Chondrocyte (in vitro differentiated cells): ENCODE data around the gene CALN1. TPM values are rescaled to one million over a fixed set of nuclear protein-coding genes. Genes with fewer than 3 reads are reported as not detected.

ENCODE experiments used
- DNase-seq: peaks from one replicate; pipeline ENCODE4 v3.0.0; 2021; ENCODE audit warnings: mixed read lengths, low spot score
- H3K27ac Mint-ChIP-seq: one replicate; pipeline ENCODE4 v1.8.0; 2021; ENCODE audit warnings: mild to moderate bottlenecking, moderate library complexity, mixed read lengths; ENCODE audit not compliant: unreplicated experiment
- H3K27me3 Mint-ChIP-seq: 2 replicates; pipeline ENCODE4 v1.8.0; 2021; ENCODE audit warnings: low read depth, mixed read lengths
- H3K36me3 Mint-ChIP-seq: 2 replicates; pipeline ENCODE4 v1.8.0; 2021; ENCODE audit warnings: low read depth, mixed read lengths
- H3K4me1 Mint-ChIP-seq: 2 replicates; pipeline ENCODE4 v1.8.0; 2021; ENCODE audit warnings: low read depth, mild to moderate bottlenecking, mixed read lengths
- H3K4me3 Mint-ChIP-seq: one replicate; pipeline ENCODE4 v1.8.0; 2021; ENCODE audit warnings: mild to moderate bottlenecking, moderate library complexity, mixed read lengths; ENCODE audit not compliant: unreplicated experiment
- H3K9me3 Mint-ChIP-seq: 2 replicates; pipeline ENCODE4 v1.8.0; 2021; ENCODE audit warnings: low read depth, mixed read lengths
- total RNA-seq: library from RNA; stranded (reverse); gene quantifications from 3 replicates; pipeline ENCODE4 v1.2.1, GENCODE V29; 2021
- TF ChIP-seq, protein P1 (sequence below): fragments of 200-600 bp; sonication (generic); IDR thresholded peaks from 2 replicates; pipeline ENCODE4 v1.5.0; 2021; ENCODE audit warnings: antibody characterized with exemption, mild to moderate bottlenecking, moderate library complexity

The CALN1 gene
- total RNA-seq, 1 donor from 2014 or later, result not detected

DNA sequence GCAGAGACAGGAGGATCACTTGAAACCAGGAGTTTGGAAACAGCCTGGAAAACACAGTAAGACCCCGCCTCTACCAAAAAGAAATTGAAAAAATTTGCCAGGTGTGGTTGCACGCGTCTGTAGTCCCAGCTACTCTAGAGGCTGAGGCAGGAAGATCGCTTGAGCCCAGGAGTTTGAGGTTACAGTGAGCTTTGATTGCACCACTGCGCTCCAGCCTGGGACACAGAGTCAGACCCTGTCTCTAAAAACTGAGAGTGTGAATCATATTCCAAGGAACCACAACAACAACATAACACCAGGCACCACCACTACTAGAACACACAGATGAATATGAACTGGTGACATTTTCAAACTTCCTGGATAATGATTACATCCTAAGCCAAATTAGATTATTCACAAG, 324.2 kb downstream of the CALN1 start:
- H3K27me3 Mint-ChIP-seq, result no peaks in the 10 kb centered on the region
- H3K9me3 Mint-ChIP-seq, result peaks cover 7% of the 10 kb centered on the region
- no peaks in the 10 kb centered on the region for H3K4me1 Mint-ChIP-seq
- no peaks in the 10 kb centered on the region for H3K36me3 Mint-ChIP-seq
- TF ChIP-seq, protein P1, sequence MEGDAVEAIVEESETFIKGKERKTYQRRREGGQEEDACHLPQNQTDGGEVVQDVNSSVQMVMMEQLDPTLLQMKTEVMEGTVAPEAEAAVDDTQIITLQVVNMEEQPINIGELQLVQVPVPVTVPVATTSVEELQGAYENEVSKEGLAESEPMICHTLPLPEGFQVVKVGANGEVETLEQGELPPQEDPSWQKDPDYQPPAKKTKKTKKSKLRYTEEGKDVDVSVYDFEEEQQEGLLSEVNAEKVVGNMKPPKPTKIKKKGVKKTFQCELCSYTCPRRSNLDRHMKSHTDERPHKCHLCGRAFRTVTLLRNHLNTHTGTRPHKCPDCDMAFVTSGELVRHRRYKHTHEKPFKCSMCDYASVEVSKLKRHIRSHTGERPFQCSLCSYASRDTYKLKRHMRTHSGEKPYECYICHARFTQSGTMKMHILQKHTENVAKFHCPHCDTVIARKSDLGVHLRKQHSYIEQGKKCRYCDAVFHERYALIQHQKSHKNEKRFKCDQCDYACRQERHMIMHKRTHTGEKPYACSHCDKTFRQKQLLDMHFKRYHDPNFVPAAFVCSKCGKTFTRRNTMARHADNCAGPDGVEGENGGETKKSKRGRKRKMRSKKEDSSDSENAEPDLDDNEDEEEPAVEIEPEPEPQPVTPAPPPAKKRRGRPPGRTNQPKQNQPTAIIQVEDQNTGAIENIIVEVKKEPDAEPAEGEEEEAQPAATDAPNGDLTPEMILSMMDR, result no peak
- no peak overlapping the region for H3K27ac Mint-ChIP-seq
- no peak overlapping the region for H3K4me3 Mint-ChIP-seq
- DNase-seq, result no peak

GRCh38 chr7:72080865-72081510, 331.1 kb downstream of the CALN1 start:
- H3K36me3 Mint-ChIP-seq, result no peaks in the 10 kb centered on the region
- H3K4me1 Mint-ChIP-seq, result no peaks in the 10 kb centered on the region
- H3K4me3 Mint-ChIP-seq, result no peak overlapping the region
- no peak overlapping the region for H3K27ac Mint-ChIP-seq
- TF ChIP-seq, protein P1, result no peak
- no peaks in the 10 kb centered on the region for H3K9me3 Mint-ChIP-seq
- DNase-seq, result no peak
- H3K27me3 Mint-ChIP-seq, result no peaks in the 10 kb centered on the region

DNA sequence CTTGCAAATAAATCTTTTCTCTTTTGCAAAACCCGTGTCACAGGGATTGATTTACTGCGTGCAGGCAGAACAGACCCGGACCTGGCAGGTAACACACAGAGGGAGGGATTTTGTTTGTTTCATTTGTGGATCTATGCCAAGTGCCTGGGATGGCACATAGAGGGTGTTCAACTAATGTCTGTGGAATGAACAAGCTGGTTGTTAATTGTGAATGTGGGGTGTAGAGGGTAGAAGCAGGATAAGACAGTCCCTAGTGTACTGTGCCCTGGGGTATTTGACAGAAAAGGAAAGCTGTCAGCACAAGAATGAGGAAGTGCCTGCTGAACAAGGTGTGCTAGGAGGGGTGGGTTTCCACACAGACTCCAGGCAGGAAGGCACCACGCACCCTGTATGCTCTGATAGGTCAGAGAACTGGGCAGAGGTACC, 331.8 kb downstream of the CALN1 start:
- no peak for DNase-seq
- TF ChIP-seq, protein P1, result no peak
- Mint-ChIP-seq H3K27me3 (no peaks in the 10 kb centered on the region), H3K36me3 (no peaks in the 10 kb centered on the region), H3K4me1 (no peaks in the 10 kb centered on the region), H3K4me3 (no peak overlapping the region), H3K27ac (no peak overlapping the region), H3K9me3 (no peaks in the 10 kb centered on the region)

GRCh38 chr7:72078856-72079255, 333.3 kb downstream of the CALN1 start:
- no peaks in the 10 kb centered on the region for H3K36me3 Mint-ChIP-seq
- H3K4me3 Mint-ChIP-seq, result no peak overlapping the region
- H3K4me1 Mint-ChIP-seq, result no peaks in the 10 kb centered on the region
- H3K9me3 Mint-ChIP-seq, result no peaks in the 10 kb centered on the region
- TF ChIP-seq, protein P1, result no peak
- no peaks in the 10 kb centered on the region for H3K27me3 Mint-ChIP-seq
- no peak for DNase-seq
- H3K27ac Mint-ChIP-seq, result no peak overlapping the region

GRCh38 chr7:72078301-72078700, 333.8 kb downstream of the CALN1 start:
- Mint-ChIP-seq H3K4me1 (no peaks in the 10 kb centered on the region), H3K36me3 (no peaks in the 10 kb centered on the region), H3K9me3 (no peaks in the 10 kb centered on the region), H3K27ac (no peak overlapping the region), H3K27me3 (no peaks in the 10 kb centered on the region), H3K4me3 (no peak overlapping the region)
- TF ChIP-seq, protein P1, result no peak
- no peak for DNase-seq
